Measurements from ENCODE around the gene NHSL1. TPM values are rescaled to one million over a fixed set of nuclear protein-coding genes. Genes with fewer than 3 reads are reported as not detected.

NHSL1 gene
- polyA plus RNA-seq, 3 donors: 0.06 to 2.8 (median 0.51) TPM

DNA sequence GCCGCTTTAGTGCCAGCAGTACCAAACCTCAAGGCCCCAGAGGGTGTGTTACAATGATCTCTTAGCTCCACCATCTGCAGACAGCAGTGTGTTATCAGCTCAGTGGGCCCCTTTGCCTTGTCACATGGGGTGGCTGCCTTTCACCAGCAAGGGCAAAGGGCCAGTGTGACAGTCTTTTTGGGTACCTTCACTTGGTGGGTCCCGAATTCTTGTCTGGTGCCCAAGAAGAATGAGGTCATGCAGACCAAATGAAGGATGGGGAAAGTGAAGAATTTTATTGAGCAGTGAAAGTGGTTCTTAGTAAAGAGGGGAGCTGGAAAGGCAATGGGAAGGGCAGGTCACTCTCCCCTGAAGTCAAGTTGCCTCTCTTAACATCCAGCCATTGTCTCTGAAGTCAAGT is 124.5 kb downstream of the NHSL1 start:
- TF ChIP-seq, protein P1, sequence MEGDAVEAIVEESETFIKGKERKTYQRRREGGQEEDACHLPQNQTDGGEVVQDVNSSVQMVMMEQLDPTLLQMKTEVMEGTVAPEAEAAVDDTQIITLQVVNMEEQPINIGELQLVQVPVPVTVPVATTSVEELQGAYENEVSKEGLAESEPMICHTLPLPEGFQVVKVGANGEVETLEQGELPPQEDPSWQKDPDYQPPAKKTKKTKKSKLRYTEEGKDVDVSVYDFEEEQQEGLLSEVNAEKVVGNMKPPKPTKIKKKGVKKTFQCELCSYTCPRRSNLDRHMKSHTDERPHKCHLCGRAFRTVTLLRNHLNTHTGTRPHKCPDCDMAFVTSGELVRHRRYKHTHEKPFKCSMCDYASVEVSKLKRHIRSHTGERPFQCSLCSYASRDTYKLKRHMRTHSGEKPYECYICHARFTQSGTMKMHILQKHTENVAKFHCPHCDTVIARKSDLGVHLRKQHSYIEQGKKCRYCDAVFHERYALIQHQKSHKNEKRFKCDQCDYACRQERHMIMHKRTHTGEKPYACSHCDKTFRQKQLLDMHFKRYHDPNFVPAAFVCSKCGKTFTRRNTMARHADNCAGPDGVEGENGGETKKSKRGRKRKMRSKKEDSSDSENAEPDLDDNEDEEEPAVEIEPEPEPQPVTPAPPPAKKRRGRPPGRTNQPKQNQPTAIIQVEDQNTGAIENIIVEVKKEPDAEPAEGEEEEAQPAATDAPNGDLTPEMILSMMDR (IDR thresholded peaks at IDR 0.05): no peak
- Histone ChIP-seq H4K20me1 (ENCODE audit: insufficient read depth, low read length) (no peaks in the 10 kb centered on the region), H3K9ac (ENCODE audit: insufficient read depth, low read length, poor library complexity, severe bottlenecking) (no peak overlapping the region), H3K4me2 (replicated peaks; ENCODE audit: extremely low read depth, low read length, poor library complexity, severe bottlenecking) (no peak overlapping the region), H3K79me2 (ENCODE audit: insufficient read depth, low read length) (no peaks in the 10 kb centered on the region), H2AFZ (ENCODE audit: insufficient read depth, low read depth, low read length, poor library complexity, severe bottlenecking) (no peak overlapping the region), H3K9me3 (replicated peaks in 1 of 2; ENCODE audit: control insufficient read depth in 1 of 2, insufficient read depth in 1 of 2, low read length in 2 of 2) (no peaks in the 10 kb centered on the region), H3K4me3 (replicated peaks in 1 of 3; ENCODE audit: low read depth in 2 of 3, low read length in 3 of 3) (no peak overlapping the region), H3K36me3 (replicated peaks in 1 of 2; ENCODE audit: control insufficient read depth in 1 of 2, insufficient read depth in 2 of 2, low read length in 2 of 2) (no peaks in the 10 kb centered on the region), H3K27me3 (ENCODE audit: control insufficient read depth in 2 of 2, insufficient read depth in 2 of 2, low read length in 2 of 2) (no peaks in the 10 kb centered on the region), H3K27ac (ENCODE audit: low read depth in 1 of 2, low read length in 2 of 2) (no peak overlapping the region), H3K4me1 (ENCODE audit: control insufficient read depth in 1 of 2, insufficient read depth in 2 of 2, low read length in 2 of 2) (peaks cover 3 to 15% of the 10 kb centered on the region in 2 donors)
- Mint-ChIP-seq H3K36me3 (no peaks in the 10 kb centered on the region), H3K27ac (no peak overlapping the region), H3K4me1 (peaks cover 16% of the 10 kb centered on the region), H3K27me3 (ENCODE audit: low read depth in 3 of 3) (peaks cover 0 to 2% (median 0%) of the 10 kb centered on the region in 3 donors), H3K9me3 (no peaks in the 10 kb centered on the region), H3K4me3 (no peak overlapping the region)
- 86% methylated on average over 1 of the region's 2 CpGs for WGBS (ENCODE audit: insufficient coverage)
- no peak for DNase-seq
- intact Hi-C loops (cut with micrococcal nuclease): no loop called here

DNA sequence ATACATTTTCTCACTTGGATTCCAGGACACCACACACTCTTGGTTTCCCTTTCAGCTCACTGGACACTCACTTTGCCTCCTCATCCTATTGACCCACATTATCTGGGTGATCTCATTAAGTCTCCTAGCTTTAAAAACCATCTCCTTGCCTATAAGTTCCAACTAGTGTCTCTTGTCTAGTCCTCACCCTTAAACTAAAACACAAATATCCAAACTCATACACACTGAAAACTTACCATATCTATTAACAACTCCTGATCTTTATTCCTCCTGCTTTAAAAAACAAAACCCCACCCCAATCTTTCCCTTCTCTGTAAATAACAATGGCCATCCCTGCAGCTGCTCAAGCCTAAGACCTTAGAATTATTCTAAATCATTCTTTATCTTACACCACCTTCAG is 125.1 kb downstream of the NHSL1 start:
- H3K27me3 ChIP-seq (ENCODE audit: control insufficient read depth in 2 of 2, insufficient read depth in 2 of 2, low read length in 2 of 2): no peaks in the 10 kb centered on the region
- Mint-ChIP-seq H3K27me3 (ENCODE audit: low read depth in 3 of 3) (peaks cover 0 to 2% (median 0%) of the 10 kb centered on the region in 3 donors), H3K27ac (no peak overlapping the region), H3K4me1 (peaks cover 16% of the 10 kb centered on the region), H3K9me3 (no peaks in the 10 kb centered on the region), H3K4me3 (no peak overlapping the region), H3K36me3 (no peaks in the 10 kb centered on the region)
- H3K36me3 ChIP-seq (replicated peaks in 1 of 2; ENCODE audit: control insufficient read depth in 1 of 2, insufficient read depth in 2 of 2, low read length in 2 of 2): no peaks in the 10 kb centered on the region
- intact Hi-C loops (cut with micrococcal nuclease): no loop called here
- no peaks in the 10 kb centered on the region for H3K9me3 ChIP-seq (replicated peaks in 1 of 2; ENCODE audit: control insufficient read depth in 1 of 2, insufficient read depth in 1 of 2, low read length in 2 of 2)
- peaks cover 3 to 15% of the 10 kb centered on the region in 2 donors for H3K4me1 ChIP-seq (ENCODE audit: control insufficient read depth in 1 of 2, insufficient read depth in 2 of 2, low read length in 2 of 2)
- H3K9ac ChIP-seq (ENCODE audit: insufficient read depth, low read length, poor library complexity, severe bottlenecking): no peak overlapping the region
- H3K4me2 ChIP-seq (replicated peaks; ENCODE audit: extremely low read depth, low read length, poor library complexity, severe bottlenecking): no peak overlapping the region
- no peak for DNase-seq
- TF ChIP-seq, protein P1 (IDR thresholded peaks at IDR 0.05): no peak
- H3K79me2 ChIP-seq (ENCODE audit: insufficient read depth, low read length): no peaks in the 10 kb centered on the region
- H2AFZ ChIP-seq (ENCODE audit: insufficient read depth, low read depth, low read length, poor library complexity, severe bottlenecking): peak overlapping the region; percentile 3
- no peak overlapping the region for H3K27ac ChIP-seq (ENCODE audit: low read depth in 1 of 2, low read length in 2 of 2)
- H4K20me1 ChIP-seq (ENCODE audit: insufficient read depth, low read length): no peaks in the 10 kb centered on the region
- no peak overlapping the region for H3K4me3 ChIP-seq (replicated peaks in 1 of 3; ENCODE audit: low read depth in 2 of 3, low read length in 3 of 3)
